NOMO-1 treated with dmso at 0.1 percent for 144 hours (cell line): ENCODE data around the gene NUAK1.
A peak's percentile ranks its signal among the peaks of the same experiment; 100 is the strongest.

Experiments used
- DNase-seq: peaks from one replicate; lab custom pipeline; 2025; ENCODE audit not compliant: unreplicated experiment; lab: John Stamatoyannopoulos, UW

NUAK1 gene

DNA sequence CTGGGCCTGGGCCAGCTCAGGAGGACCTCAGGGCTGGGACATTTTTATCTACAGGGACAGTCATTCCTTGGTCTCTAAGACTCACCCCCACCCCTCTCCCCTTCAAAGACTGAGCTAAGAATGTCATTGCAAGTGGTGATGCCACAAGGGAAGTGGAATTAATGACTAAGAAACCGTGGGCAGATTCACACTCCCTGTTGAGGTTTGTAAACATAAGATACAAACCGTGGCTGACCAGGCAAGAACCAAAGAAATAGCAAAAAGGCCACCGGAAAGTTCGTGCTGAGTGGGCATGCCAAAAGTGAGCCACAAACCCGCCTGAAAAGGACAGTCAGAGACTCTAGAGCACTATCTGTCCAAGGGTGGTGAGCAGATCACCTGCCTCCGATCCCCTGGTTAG lies 25.7 kb downstream of the NUAK1 start:
- peak; percentile 21 for DNase-seq

DNA sequence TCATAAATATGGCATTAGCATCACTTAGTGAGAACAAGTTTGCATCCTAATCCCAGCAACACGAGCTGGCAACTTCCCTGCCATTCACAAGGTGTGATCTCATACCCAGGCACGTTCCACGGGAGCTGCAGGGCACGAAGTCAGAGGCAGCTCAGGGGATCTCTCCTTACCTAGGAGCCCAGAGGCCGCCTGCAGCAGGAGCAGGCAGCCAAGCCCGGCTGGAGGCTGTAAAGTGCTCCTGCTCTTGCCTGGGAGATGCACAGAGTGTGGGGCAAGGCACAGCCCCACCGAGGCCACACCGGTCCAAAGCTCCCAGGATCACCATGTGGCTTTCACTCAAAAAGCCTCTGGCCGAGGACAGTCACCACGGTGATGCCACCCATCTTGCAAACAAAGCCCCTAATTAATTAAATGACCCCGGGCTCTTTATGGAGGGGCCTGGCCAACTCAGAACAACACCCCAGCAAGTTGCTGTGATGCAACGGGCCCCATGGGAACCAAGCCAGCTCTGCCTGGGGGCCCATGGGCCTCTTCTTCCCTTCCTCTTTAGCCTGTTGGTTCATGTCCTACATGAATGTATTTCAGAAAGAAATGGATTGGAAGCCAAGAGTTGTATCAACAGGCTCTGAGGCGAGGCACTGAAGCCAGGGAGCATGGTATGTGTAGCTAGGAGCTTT lies 26.5 kb downstream of the NUAK1 start:
- peak; percentile 12 for DNase-seq

DNA sequence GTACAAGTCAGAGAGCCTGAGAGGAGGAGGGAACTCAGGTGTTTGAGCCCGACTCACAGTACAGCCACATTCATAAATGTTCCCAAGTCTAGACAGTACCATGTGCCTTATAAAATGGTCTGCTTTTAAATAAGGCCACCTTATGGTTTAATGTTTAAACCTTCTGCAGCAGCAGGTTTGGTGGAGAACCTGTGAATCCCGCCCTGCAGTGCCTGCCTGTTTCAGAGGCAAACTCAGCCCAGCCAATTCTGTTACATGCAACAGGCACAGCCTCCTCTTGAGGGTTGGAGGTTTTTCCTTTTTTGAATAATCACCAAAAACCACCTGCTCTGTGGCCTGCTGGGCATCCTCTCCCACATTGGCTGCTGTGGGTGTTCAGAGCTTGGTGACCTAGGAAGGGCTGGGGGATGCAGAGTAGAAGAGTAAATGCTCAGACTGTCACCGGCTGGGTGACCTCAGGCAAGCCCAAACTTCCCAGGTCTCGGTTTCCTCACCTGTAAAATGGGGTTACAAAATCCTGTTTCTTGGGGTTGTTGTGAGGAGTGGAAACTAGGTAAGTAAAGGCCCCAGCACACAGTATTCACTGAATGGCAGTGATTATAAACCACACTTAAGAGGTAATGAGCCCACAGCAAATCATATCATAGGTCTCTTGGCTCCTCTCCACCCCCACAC lies 28.0 kb downstream of the NUAK1 start:
- DNase-seq, result no peak

DNA sequence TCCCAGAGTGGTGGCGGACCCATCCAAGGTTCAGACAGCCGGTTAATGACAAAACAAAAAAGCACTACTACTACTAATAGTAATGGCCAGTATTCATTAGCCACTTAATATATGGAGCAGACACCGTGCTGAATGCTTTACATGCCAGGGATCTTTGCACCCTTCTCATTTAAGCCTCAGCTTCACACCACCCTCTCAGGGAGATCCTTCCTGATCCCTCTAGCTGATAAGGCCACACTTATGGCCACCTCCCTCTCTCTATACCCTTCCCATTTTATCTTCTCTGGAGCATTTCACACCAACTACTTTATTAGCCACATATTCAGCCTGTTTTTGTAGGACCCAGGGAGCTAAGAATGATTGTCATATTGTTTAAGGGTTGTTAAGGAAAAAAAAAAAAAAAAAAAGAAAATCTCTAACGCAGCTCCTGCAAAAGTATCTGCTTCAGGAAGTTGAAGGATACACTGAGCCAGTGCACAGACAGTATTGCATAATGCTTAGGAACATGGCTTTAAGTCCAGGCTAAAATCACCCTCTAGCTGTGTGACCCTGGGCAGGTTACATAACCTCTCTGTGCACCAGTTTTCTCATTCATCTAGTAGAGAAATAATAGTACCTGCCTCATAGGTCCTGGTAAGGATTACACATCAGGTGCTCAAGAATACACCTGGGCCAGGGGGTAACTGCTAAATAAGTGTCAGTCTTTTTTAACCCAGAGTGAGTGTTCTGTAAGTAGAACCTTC lies 29.4 kb downstream of the NUAK1 start:
- DNase-seq, result no peak

DNA sequence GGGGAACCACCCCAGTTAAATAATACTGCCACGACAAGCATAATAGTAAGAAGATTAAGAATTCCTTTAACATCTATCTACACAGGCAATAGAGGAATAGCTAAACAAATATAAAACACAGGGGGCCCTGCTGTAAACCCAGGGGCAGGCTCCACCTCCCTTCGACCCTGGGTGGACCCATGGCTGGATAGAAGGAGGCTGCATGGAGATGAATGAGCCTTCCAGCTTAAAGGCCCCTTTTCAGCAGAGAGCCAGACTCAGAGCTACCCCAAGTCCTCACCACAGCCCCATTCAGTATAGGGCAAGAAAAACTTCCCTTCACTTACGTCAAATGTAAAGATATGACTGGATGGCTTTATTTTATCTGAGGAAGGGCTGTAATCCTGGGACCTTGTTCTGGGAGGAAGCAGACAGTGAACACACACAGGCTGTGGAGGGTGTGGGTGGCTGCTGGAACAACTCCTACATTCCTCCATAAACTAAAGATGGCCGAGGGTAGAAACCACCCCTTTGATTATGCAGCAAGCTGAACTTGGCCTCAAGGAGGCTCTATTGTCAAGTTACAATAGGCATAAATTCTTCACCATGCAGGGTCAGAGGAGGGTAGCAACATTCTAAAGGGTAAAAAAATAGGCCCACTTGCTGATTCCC lies 30.4 kb downstream of the NUAK1 start:
- DNase-seq, result no peak

DNA sequence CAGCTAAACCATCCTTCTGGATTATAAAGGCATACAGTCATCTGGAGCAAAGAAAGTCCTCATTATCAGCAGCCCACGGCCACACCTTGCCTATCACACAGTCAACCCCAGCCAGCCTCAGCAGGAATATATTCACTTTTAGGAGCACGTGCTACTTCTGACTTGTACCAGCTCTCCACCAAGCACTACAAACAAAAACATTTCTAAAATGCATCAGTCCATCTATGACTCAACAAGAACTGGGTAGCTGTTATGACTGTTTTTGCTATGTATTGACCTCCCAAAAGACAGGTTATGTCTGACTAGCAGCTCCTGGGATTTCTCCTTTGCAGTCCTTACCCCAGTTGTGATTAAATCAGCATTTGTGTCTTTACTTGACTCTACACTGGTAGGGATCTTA lies 31.2 kb downstream of the NUAK1 start:
- no peak for DNase-seq

DNA sequence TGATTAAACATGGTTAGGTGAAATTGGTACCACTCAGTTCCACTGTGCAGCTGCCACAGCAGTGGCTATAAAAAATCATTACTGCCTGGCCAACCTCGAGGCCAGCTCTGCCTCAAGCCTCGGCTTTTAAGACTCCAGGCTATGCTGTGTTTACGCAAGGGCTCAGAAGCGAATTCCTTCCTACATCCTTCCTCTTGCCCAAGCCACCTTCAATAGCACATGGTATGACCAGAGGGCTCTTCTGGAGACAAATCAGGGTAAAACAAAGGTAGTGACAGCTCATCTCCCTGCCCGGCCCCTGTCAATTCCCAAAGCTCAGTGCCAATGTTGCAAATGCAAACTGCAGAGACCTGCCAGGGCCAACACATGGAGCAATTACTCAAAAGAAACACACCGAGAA lies 31.9 kb downstream of the NUAK1 start:
- no peak for DNase-seq

DNA sequence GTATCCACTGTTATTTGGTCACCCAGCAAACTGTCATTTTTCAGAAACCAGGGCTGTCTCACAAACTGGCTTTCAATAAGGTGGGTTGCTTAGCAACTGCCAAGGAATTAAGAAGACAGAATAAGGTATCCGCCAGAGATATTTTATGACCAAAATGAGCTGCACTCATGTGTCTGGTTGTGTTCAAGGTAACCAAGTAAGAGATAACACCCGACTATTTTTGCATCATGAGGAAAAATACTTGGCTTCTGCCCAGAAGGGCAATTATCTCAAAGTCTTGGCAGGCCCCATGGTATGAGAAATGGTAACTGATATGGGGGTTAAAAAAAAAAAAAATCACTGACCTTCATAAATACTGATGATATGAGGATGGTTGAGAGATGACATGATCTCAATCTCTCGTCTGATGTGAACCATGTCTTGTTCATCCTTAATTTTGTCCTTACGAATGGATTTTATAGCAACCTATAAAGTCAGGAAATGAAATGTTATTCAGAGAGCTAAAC lies 32.6 kb downstream of the NUAK1 start:
- no peak for DNase-seq

DNA sequence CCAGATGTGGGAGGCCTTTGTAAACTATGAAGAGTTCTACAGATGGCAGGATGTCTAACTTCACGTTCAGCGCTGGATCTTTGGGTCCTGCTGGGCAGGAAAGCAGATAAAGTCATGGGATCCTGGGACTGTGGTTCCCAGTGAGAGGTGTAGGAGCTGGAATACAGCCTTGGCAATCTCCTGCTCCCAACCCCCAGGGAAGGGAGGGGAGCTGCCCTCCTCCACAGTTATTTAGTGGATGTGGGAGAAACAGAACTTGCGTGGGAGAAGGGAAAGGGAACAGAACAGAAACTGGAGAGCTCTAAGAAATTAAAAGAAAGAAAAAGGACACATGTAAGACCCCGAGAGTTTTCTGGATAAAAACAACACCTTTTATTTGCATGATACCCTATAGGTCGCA lies 37.0 kb downstream of the NUAK1 start:
- no peak for DNase-seq

DNA sequence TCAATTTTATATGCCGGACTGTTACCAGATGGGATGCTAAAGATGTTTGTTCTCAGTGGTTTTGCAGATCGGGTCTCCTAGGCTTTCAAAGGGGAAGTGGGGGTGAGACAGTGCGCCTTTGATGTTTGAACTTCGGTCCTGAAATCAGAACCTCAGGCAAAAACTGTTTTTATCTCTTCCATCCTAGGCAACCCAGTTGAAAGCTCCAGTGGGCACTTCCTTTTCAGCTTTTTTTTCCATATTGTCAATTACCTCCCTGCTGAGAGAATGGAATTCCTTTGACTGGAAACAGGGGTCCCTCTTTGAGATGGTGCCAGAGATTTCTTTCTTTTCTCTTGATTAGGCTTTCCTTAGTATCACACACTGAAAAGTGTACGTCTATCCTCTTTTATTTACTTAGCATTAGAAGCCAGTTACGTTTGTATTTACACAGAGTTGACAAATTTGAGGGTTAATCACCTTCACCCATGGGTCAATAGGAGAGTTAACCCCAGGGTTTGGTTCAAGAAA lies 40.0 kb downstream of the NUAK1 start:
- DNase-seq, result no peak

DNA sequence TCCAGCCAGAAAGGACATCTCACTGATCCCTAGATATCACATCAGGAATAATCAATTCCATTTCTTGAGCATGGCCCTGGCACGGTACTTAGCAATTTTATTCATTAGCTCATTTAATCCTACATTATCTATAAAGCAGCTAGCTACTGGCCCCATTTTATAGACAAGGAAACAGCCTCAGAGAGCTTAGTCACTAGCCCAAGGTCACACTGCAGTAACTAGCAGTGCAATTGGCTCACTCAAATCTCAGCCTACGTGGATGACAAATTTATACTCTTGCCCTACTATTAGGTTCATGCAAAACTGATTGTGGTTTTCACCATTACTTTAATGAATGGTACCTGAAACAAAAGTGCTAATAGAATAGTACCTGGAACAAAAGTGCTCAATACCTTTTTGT lies 41.7 kb downstream of the NUAK1 start:
- DNase-seq, result no peak

DNA sequence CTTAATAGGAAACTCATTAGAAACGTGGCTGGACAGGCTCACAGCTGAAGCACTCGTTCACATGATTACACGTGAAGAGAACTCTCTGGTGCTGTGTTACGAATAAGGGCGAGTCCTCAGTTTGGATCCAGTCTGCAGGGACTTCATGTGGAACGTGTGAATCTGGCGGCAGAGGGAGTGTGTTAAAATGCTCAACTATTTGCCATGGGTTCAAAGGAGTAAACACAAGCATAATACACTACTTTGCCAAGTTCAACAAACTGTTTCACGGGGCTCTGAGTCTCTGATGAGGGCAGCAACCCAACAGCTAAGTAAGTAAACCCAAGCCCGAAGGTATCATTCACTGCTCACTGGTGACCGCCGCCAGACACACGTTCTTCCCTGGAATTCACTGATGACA lies 42.4 kb downstream of the NUAK1 start:
- DNase-seq, result no peak

DNA sequence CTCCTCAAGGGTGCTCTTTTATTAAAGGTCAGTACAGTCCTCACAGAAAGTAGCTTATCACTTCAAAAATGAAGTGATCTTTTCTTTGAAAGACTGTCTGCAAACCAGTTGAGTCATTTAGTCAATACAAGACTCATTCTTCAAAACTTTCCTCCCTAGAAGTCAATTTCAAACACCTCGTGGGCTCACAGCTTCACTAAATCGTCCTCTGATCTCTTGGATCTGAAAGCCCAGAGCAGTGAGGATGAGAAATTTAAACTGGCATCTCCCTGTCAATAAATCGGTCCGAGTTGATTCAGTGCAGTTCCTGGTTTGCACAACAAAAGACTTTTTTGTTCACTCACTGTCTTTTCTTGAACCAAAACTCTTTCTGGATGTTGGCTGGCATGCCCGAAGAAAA lies 44.5 kb downstream of the NUAK1 start:
- no peak for DNase-seq

DNA sequence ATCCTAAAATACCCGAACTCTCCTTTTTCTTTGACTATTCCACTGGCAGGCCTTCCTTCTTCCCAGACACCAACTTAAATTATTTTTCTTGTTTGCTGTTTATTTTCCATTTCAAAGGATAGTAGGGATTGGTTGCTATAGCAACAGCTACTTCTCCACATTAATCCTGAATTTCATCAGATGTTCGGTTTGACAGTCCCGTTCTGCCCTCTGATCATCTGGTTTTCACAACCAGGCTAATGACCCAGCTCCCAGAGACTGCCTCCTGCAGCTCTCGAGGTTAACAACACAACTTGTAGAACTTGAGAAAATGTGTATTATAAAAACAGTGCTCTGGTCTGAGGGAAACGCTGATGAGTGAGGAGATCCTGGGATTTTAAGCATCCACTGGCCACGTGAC lies 45.5 kb downstream of the NUAK1 start:
- DNase-seq, result no peak

DNA sequence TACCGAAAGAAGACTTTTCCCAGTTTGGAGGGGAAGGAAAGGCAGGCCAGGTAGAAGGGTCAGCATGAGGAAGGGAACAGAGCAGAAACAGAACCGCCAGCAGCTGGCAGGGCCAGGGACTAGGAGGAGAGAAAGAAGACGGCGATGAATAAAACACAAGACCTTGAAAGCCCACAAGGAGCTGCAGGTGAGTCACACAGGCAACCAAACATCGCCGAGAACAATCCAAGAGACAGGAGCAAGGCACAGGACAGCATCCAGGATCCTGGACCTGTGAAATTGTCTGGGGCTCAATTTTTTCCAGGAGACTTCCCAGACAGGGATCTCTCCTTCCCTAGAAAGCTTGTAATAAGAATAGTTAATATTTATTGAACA lies 47.3 kb downstream of the NUAK1 start:
- DNase-seq, result no peak

DNA sequence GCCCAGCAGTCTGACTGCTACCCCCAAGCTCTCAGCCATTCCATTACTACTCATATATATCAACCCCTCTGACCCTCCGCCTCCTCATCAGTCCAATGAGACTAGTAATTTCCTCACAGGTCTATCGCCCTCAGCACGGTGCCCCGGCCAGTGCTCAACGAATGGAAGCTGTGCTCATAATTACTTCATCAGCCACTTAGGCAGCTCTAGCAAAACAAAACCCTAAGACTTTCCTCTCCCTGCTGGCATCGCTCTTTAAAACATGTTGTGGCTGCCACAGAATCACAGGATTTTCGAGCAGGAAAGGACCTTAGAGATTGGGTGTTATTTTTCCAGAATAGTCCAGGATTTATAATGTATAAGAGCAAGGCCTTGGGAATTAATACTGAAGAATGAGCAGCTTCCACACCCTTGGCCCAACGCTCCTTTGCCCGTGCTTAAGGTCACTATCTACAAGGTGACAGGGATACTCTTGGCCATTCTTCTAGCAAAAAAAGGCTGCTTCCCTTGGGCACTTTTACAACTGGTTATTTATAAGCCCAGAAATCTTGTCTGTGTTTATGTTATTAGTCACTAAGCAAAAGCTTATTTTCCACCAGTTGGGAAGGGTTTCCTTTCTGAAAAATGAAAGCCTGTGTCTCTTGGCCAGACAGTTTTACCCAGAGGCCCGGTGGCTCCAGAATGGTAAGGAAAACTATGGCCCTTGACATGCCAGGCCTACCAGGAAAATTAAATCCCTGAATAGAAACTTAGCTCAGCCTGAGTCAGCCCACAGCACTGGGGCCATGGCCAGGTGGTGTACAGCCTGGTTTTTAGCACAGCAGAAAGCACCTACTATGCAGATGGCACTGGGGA lies 47.9 kb downstream of the NUAK1 start:
- DNase-seq, result no peak

DNA sequence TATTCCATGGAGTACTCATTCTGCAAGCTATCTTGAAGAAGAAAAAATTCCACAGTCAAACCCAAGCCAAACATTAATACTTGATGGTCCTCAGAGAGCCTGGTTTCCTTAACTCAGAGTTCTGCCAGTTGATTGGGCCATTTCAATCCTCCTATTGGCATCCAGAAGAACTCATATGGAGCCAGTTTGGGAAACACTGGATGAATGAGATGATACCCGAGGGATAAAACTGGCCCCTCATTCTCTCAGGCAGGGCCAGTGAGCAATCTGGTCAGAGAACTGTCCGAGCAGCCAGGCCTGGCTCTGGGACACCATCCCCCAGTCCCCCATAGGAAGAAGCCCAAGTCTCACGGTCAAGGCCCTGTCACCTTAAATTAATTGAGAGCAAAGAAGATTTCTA lies 48.8 kb downstream of the NUAK1 start:
- DNase-seq, result no peak

DNA sequence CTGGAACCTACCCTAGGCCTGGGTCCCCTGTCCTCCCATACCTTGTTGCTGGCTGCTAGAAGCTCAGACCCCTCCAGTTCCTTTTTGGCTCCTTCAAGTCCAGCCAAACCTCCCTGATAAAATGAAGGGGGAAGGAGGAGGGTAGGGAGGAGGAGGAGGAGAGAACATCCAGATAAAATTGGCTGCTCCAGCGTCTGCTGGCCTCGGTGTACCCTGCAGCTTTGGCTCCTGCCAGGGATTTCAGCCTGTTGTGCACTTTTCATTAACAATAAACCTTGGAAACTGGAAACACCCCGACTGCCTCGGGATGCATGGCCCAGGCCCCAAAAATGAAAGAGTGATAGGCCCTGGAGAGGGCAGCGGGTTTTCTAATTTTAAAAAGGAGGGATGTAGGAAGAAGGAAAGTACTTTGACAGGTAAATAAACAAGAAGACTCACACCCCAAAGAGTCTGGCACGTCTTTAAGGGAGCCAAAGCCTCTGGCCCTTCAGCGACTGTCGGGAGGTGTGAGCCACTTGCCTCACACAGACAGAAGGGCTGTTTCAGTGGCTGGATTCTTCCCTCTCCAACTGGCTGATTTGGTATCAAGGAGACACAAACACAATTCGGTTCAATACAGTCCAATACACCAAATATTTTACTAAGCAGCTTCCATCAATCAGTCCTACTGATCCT lies 49.8 kb downstream of the NUAK1 start:
- DNase-seq, result no peak

DNA sequence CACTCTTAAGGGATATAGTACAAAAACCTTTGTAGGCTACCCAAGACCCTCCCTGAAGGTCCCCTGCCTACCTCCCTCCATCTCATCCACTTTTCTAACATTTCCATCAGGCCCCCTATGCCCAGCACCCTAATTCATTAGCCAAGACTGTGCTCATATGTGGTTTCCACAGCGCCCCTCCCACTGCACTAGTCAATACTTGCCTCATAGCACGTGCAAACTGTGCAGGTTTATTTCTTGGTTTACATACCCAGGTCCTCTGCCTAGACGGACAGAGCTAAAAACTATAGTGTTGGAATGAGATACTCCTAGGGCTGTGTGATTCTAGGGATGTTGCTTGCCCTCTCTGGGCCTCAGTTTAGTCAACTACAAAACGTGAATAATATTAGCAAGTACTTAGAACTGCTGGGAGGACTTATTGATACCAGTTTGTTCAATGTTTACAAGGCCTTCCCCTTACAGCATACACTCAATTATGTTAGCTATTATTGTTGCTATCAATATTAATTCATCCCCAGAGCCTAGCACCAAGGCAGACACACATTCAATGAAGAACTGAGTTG lies 50.4 kb downstream of the NUAK1 start:
- DNase-seq, result no peak

DNA sequence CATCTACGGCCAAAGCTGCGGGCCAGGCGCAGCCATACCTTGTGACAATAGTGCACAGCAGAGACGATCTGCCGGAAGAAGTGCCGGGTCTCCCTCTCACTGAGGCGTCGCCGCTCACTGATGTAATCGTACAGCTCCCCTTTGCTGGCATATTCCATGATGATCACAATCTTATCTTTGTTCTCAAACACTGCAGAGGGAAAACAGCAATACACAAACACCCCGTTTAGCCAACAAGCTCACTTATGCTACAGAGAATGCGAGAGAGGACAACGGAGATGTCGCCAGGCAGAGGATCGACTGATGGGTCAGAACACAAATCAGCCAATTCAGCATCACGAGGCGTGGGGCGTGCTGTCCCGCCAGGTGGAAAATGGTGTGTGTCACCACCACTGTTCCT lies 52.1 kb downstream of the NUAK1 start:
- DNase-seq, result no peak
